ENCODE data around the gene MUC13.

The MUC13 gene

DNA sequence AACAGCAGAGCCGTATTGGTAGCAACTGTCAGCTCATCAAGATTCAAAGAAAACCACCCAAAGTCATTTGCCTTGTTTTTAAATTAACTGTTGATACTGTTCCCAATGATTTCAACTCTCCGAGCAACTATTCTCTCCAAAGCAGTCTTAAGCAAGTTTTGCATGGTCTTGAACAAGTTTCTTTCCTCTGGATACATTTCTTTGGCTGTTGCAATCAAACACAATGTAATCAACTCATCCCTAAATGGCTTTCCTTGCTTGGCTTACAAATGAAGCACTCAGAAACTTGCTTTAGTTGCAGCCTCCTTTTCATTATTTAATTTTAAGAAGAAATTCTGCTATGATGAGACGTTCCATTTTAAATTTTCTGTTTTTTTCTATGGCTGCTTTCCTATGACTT lies 15.5 kb upstream of the MUC13 start:
- DNase-seq (ENCODE audit: extremely low read depth, low read depth): no peak
- TF ChIP-seq, protein P1, sequence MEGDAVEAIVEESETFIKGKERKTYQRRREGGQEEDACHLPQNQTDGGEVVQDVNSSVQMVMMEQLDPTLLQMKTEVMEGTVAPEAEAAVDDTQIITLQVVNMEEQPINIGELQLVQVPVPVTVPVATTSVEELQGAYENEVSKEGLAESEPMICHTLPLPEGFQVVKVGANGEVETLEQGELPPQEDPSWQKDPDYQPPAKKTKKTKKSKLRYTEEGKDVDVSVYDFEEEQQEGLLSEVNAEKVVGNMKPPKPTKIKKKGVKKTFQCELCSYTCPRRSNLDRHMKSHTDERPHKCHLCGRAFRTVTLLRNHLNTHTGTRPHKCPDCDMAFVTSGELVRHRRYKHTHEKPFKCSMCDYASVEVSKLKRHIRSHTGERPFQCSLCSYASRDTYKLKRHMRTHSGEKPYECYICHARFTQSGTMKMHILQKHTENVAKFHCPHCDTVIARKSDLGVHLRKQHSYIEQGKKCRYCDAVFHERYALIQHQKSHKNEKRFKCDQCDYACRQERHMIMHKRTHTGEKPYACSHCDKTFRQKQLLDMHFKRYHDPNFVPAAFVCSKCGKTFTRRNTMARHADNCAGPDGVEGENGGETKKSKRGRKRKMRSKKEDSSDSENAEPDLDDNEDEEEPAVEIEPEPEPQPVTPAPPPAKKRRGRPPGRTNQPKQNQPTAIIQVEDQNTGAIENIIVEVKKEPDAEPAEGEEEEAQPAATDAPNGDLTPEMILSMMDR (IDR thresholded peaks at IDR 0.05; ENCODE audit: low read depth, low read length): no peak

- no peak for DNase-seq (ENCODE audit: extremely low read depth, low read depth)
- TF ChIP-seq, protein P1 (IDR thresholded peaks at IDR 0.05; ENCODE audit: low read depth, low read length): no peak
These were observed 8.1 kb upstream of the MUC13 start for GRCh38 chr3:124942613-124943012.

- no peak for DNase-seq (ENCODE audit: extremely low read depth, low read depth)
- TF ChIP-seq, protein P1 (IDR thresholded peaks at IDR 0.05; ENCODE audit: low read depth, low read length): no peak
These were observed 7.2 kb upstream of the MUC13 start for GRCh38 chr3:124941771-124942170.

DNA sequence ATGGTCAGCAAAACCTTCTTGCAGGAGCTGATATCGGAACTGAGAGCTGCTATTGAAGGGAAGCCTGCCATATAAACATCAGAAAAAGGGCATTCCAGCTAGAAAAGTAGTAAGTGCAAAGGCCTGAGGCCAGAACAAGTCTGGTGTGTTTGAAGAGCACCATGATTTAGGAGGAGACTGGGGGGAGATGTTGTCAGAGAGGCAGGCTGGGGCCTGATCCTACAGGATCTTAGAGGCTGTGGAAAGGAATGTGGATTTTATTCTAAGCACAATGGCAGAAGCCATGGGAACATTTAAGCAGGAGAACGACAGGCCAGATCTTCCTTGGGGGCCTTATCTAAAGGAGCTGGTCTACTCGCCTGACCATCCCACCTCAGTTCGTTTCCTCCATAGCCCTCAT lies 5.1 kb upstream of the MUC13 start:
- TF ChIP-seq, protein P1 (IDR thresholded peaks at IDR 0.05; ENCODE audit: low read depth, low read length): no peak
- DNase-seq (ENCODE audit: extremely low read depth, low read depth): no peak

DNA sequence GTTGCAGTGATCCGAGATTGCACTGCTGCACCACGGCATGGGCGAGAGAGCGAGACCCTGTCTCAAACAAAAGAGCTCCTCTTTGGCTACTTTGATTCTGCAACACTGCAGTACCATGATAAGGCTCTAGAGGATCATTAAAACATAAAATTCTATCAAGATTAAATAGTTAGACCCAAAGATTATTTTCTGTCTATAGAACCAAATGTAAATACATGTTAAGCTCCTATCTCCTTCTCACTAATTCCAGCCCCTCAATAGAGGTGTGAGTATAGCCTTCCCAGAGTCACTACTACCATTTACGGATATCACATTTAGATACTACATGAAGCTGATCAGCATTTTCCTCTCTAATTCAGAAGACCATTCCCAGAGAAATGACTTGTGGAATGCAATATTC lies 4.3 kb upstream of the MUC13 start:
- no peak for DNase-seq (ENCODE audit: extremely low read depth, low read depth)
- TF ChIP-seq, protein P1 (IDR thresholded peaks at IDR 0.05; ENCODE audit: low read depth, low read length): no peak

DNA sequence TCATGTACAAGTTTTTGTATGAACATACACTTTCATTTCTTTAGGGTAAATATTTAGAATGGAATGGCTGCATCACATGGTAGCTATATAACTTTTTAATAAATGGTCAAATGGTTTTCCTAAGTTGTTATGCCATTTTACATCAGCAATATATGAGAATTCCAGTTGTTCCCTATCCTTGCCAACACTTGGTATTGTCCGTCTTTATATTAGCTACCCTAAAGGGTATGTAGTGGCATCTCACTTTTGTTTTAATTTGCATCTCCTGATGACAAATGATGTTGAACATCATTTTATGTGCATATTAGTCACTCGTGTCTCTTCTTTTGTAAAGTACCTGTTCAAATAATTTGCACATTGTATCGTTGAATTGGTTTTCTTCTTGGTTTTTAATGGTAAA lies 2.5 kb upstream of the MUC13 start:
- DNase-seq (ENCODE audit: extremely low read depth, low read depth): no peak

DNA sequence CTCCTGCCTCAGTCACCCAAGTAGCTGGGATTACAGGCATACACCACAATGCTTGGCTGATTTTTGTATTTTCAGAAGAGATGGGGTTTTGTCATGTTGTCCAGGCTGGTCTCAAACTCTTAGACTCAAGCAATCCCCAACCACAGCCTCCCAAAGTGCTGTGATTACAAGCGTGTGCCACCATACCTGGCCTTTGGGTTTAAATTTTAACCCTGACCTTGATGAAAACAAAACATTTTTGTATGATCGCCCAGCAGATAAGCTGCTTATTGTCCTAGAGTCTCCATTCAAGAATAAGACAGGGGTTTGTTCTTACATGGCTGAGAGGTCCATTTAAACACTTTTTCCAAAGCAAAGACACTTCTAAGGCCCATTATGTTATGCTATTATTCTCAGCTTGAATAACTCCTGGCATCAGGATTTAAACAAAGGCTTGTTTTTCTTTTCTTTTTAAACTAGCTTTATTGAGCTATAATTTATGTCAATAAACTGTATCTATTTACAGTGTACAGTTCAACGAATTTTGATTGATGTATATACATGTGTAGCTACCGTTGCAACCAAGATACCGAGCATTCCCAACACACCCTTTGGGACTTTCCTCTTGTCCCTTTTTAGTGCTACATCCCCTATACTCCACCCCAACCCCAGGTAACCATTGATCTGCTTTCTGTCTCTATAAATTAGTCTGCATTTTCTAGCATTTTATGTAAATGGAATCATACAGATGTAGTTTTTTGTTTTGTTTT lies 1.4 kb upstream of the MUC13 start:
- TF ChIP-seq, protein P1 (IDR thresholded peaks at IDR 0.05; ENCODE audit: low read depth, low read length): no peak
- DNase-seq (ENCODE audit: extremely low read depth, low read depth): no peak

More for the DNA sequence above, 2.5 kb upstream of the MUC13 start:
- TF ChIP-seq, protein P1 (IDR thresholded peaks at IDR 0.05; ENCODE audit: low read depth, low read length): no peak

All from AG09319 (cell line).